Neuronal stem cell (in vitro differentiated cells): ENCODE measurements around the gene POU3F3.

ENCODE experiments used
- DNase-seq: peaks from one replicate; pipeline ENCODE4 v3.0.0-alpha.2; 2013; ENCODE audit warnings: low spot score
- H2AFZ ChIP-seq: one replicate; pipeline ENCODE4 v1.6.1; 2013; ENCODE audit warnings: mild to moderate bottlenecking, low read length, inconsistent platforms
- H2AK5ac ChIP-seq: 2 replicates; pipeline ENCODE4 v1.6.1; 2013; ENCODE audit warnings: low read depth, mild to moderate bottlenecking, inconsistent platforms, low read length, moderate library complexity, mixed read lengths
- H2BK120ac ChIP-seq: 2 replicates; pipeline ENCODE4 v1.6.1; 2013; ENCODE audit warnings: low read depth, mild to moderate bottlenecking, inconsistent platforms, low read length, moderate library complexity, mixed read lengths
- H2BK12ac ChIP-seq: one replicate; pipeline ENCODE4 v1.6.1; 2013; ENCODE audit warnings: low read length, inconsistent platforms
- H2BK15ac ChIP-seq: 2 replicates; pipeline ENCODE4 v1.6.1; 2013; ENCODE audit warnings: mild to moderate bottlenecking, low read length, inconsistent platforms, mixed read lengths
- H2BK5ac ChIP-seq: one replicate; pipeline ENCODE4 v1.6.1; 2013; ENCODE audit warnings: inconsistent platforms, mild to moderate bottlenecking, low read length, moderate library complexity
- H3K14ac ChIP-seq: one replicate; pipeline ENCODE4 v1.6.1; 2013; ENCODE audit warnings: low read length, inconsistent platforms
- H3K18ac ChIP-seq: 2 replicates; pipeline ENCODE4 v1.6.1; 2013; ENCODE audit warnings: low read length, inconsistent platforms
- H3K23ac ChIP-seq: 2 replicates; pipeline ENCODE4 v1.6.1; 2013; ENCODE audit warnings: low read depth, mild to moderate bottlenecking, mixed read lengths, low read length, inconsistent platforms; ENCODE audit not compliant: poor library complexity
- H3K27ac ChIP-seq: replicated peaks from 3 replicates; pipeline ENCODE4 v1.5.1; 2013; ENCODE audit warnings: low read length, inconsistent platforms
- H3K27me3 ChIP-seq, 3 experiments: 2 replicates each; pipeline ENCODE4 v1.6.1; 2013; ENCODE audit warnings: low read length in 3 of 3, mild to moderate bottlenecking in 2 of 3, inconsistent platforms in 1 of 3, low read depth in 1 of 3, mixed read lengths in 1 of 3, moderate library complexity in 1 of 3; ENCODE audit not compliant: control insufficient read depth in 3 of 3, insufficient read depth in 3 of 3
- H3K36me3 ChIP-seq, 2 donors: replicated peaks in 1 of 2; 2 replicates each; pipeline ENCODE4 v1.6.1; 2013; ENCODE audit warnings: low read length in 2 of 2; ENCODE audit not compliant: control insufficient read depth in 2 of 2, insufficient read depth in 2 of 2
- H3K4ac ChIP-seq: 2 replicates; pipeline ENCODE4 v1.6.1; 2013; ENCODE audit warnings: inconsistent platforms, mild to moderate bottlenecking, low read length, moderate library complexity
- H3K4me1 ChIP-seq, 2 donors: 1 replicate in 1 of 2; 2 replicates in 1 of 2; pipeline ENCODE4 v1.6.1; 2013; ENCODE audit warnings: low read length in 2 of 2, low read depth in 1 of 2; ENCODE audit not compliant: control insufficient read depth in 2 of 2, insufficient read depth in 1 of 2
- H3K4me2 ChIP-seq: one replicate; pipeline ENCODE4 v1.6.1; 2013; ENCODE audit warnings: mild to moderate bottlenecking, low read length, inconsistent platforms; ENCODE audit not compliant: insufficient read depth, poor library complexity, severe bottlenecking
- H3K4me3 ChIP-seq, 2 donors: 2 replicates each; pipeline ENCODE4 v1.5.1; 2013; ENCODE audit warnings: low read length in 2 of 2, mild to moderate bottlenecking in 2 of 2, inconsistent platforms in 1 of 2, moderate library complexity in 1 of 2
- H3K79me1 ChIP-seq: one replicate; pipeline ENCODE4 v1.6.1; 2013; ENCODE audit warnings: low read depth, mild to moderate bottlenecking, inconsistent platforms, low read length, moderate library complexity
- H3K9ac ChIP-seq: one replicate; pipeline ENCODE4 v1.6.1; 2013; ENCODE audit warnings: mild to moderate bottlenecking, low read depth, low read length, inconsistent platforms; ENCODE audit not compliant: poor library complexity
- H3K9me3 ChIP-seq, 2 donors: replicated peaks in 1 of 2; 2 replicates each; pipeline versions ENCODE3 to v1.6.1; 2013; ENCODE audit warnings: low read length in 2 of 2, mild to moderate bottlenecking in 2 of 2, inconsistent platforms in 1 of 2, low read depth in 1 of 2, mixed read lengths in 1 of 2, moderate library complexity in 1 of 2; ENCODE audit not compliant: control insufficient read depth in 2 of 2, insufficient read depth in 1 of 2
- H4K8ac ChIP-seq: one replicate; pipeline ENCODE4 v1.6.1; 2013; ENCODE audit warnings: low read depth, mild to moderate bottlenecking, inconsistent platforms, low read length, moderate library complexity
- H4K91ac ChIP-seq: one replicate; pipeline ENCODE4 v1.6.1; 2013; ENCODE audit warnings: low read length, low read depth, mild to moderate bottlenecking, inconsistent platforms; ENCODE audit not compliant: poor library complexity
- WGBS, 2 donors: extraction: QIAGEN DNeasy Blood & Tissue Kit; methylation state at CpG; one replicate each; pipeline ENCODE4 v1.1.7; 2013; ENCODE audit warnings: missing lambda C conversion rate in 2 of 2, mixed read lengths in 1 of 2; ENCODE audit not compliant: insufficient read length in 2 of 2, insufficient replicate concordance in 1 of 2; ENCODE audit errors: extremely low coverage in 2 of 2; 5-methylcytosine and 5-hydroxymethylcytosine counted together

POU3F3 gene

DNA sequence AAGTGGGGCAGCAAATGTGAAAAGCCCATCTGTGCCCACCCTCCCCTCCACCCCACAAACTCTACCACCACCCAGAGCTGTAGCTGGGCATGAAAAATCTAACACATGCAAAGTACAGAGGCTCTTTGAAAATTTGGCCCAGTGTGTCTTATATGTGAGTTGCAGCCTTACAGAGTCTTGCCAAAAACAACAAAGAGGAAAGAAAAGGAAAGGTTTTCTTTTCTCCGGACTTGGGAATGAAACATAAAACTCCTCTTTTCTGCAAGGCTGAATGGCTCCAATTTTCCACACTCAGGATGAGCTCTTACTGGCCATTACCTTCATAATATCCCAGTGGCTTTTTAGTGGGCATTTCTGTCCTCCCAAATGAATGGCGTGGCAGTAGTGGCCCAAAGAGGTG lies 27.9 kb upstream of the POU3F3 start:
- Histone ChIP-seq H2BK12ac (no peak overlapping the region), H2BK120ac (no peak overlapping the region), H4K91ac (no peak overlapping the region), H3K27me3 (peaks cover 0 to 2% (median 0%) of the 10 kb centered on the region in 3 experiments), H3K27ac (no peak overlapping the region), H3K23ac (no peak overlapping the region), H2BK15ac (no peak overlapping the region), H2AK5ac (no peak overlapping the region), H3K14ac (no peak overlapping the region), H3K9me3 (peaks cover 2 to 29% of the 10 kb centered on the region in 2 donors), H3K36me3 (peaks cover 0 to 98% of the 10 kb centered on the region in 2 donors), H2BK5ac (no peak overlapping the region), H4K8ac (no peak overlapping the region), H3K18ac (no peak overlapping the region), H3K4me2 (no peak overlapping the region), H2AFZ (no peak overlapping the region), H3K9ac (no peak overlapping the region), H3K79me1 (no peaks in the 10 kb centered on the region), H3K4ac (no peak overlapping the region), H3K4me3 (no peak overlapping the region), H3K4me1 (no peaks in the 10 kb centered on the region)
- WGBS, 2 donors: no CpG with 5 or more reads among the region's 2 CpGs
- DNase-seq: no peak

DNA sequence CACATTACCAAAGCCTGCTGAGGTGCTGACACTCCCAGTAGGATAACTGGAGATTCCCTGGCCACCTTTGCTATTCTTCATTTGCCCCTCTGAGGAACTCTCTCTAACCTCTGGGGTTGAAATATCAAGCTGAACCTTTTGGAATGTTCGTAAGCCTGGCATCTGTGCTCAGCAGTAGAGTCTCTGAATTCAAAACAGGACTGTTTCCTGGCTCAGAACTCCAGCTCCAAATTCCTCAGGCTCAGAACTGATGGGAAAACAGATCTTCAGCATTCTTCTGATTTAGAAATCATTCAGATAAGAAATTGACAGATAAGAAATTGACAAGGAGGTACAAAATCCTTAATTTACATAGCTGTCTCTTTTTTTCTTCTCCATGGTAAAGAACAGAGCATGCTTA lies 22.2 kb upstream of the POU3F3 start:
- WGBS, 2 donors: no CpG with 5 or more reads among the region's 1 CpG
- Histone ChIP-seq H3K27me3 (no peaks in the 10 kb centered on the region), H2BK120ac (no peak overlapping the region), H2BK5ac (no peak overlapping the region), H3K4ac (no peak overlapping the region), H2BK12ac (no peak overlapping the region), H3K9ac (no peak overlapping the region), H3K14ac (no peak overlapping the region), H3K23ac (no peak overlapping the region), H2AK5ac (no peak overlapping the region), H3K4me1 (peaks cover 3 to 5% of the 10 kb centered on the region in 2 donors), H2AFZ (no peak overlapping the region), H3K4me2 (no peak overlapping the region), H3K79me1 (no peaks in the 10 kb centered on the region), H3K18ac (no peak overlapping the region), H3K9me3 (peaks cover 0 to 20% of the 10 kb centered on the region in 2 donors), H3K4me3 (no peak overlapping the region), H2BK15ac (no peak overlapping the region), H3K36me3 (peaks cover 0 to 96% of the 10 kb centered on the region in 2 donors), H4K91ac (no peak overlapping the region), H3K27ac (no peak overlapping the region), H4K8ac (no peak overlapping the region)
- DNase-seq: no peak

DNA sequence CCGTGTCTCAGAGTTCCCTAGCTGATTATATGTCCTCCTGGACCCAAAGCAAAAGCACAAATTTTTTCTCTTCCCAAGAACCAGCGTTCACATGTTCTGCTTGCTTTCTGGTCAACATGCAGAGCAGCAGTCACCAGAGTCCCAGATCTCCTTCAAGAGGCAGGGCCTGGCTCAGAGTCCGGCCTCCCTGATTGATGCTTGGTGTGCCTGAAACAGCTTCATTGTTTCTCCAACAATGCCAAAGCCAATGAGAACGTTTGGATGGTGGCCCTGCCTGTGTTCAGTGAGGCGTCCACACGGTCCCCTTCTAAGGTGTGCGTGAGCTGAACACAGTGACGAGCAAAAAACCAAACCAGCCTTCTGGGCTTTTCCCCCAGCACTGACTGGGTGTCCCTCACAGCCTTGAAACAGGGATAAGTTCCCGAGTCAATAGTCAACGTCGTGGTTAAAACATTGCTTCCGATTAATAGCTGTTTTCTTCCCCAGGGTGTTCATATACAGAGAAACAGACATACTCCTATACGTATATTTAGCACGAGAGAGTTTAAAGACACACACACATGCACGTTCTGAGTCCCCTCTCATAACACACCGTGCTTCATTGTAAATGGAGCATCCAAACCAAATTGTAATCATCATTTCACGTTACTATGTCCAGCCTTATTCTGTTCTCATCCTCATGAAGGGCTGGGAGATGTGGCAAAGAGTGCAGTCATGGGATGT lies 19.3 kb upstream of the POU3F3 start:
- DNase-seq: no peak
- peak overlapping the region in 1 of 2 donors; percentile 11 for H3K4me3 ChIP-seq

DNA sequence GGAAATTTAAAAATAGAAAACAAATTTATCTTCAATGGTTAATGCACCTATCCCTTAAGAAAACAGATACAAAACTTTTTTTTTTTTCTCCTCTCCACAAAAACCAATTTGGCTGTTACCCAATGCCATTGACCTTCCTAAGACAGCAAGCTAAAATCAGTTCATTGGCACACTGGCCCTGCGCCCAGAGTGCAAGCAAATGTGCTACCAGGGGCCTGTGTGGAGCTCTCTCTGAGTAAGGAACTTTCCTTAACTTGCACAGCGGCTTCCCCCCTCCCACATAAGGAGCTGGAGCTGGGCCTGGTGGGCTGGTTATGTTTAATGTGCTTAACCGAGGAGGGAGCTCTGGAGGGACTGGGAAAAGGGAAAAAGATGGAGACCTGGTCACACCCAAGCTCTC lies 17.6 kb upstream of the POU3F3 start:
- Histone ChIP-seq H2BK5ac (no peak overlapping the region), H3K27ac (no peak overlapping the region), H3K23ac (no peak overlapping the region), H2AFZ (no peak overlapping the region), H4K8ac (no peak overlapping the region), H3K4ac (no peak overlapping the region), H3K4me2 (no peak overlapping the region), H3K9me3 (peaks cover 0 to 5% of the 10 kb centered on the region in 2 donors), H3K4me3 (no peak overlapping the region), H3K14ac (no peak overlapping the region), H3K36me3 (peaks cover 0 to 70% of the 10 kb centered on the region in 2 donors), H3K4me1 (peaks cover 3 to 27% of the 10 kb centered on the region in 2 donors), H3K9ac (no peak overlapping the region), H2BK15ac (no peak overlapping the region), H3K27me3 (no peaks in the 10 kb centered on the region), H2BK12ac (no peak overlapping the region), H2AK5ac (no peak overlapping the region), H4K91ac (no peak overlapping the region), H3K18ac (no peak overlapping the region), H3K79me1 (no peaks in the 10 kb centered on the region), H2BK120ac (no peak overlapping the region)
- no peak for DNase-seq
- WGBS, 2 donors: no CpG with 5 or more reads among the region's 3 CpGs

More for the DNA sequence above, 19.3 kb upstream of the POU3F3 start:
- no peak overlapping the region for H2BK5ac ChIP-seq
- no peak overlapping the region for H2BK15ac ChIP-seq
- no peak overlapping the region for H3K4me2 ChIP-seq
- H4K8ac ChIP-seq: no peak overlapping the region
- H2BK12ac ChIP-seq: no peak overlapping the region
- no peaks in the 10 kb centered on the region for H3K27me3 ChIP-seq
- peaks cover 0 to 85% of the 10 kb centered on the region in 2 donors for H3K36me3 ChIP-seq
- no peak overlapping the region for H2AK5ac ChIP-seq
- H3K79me1 ChIP-seq: no peaks in the 10 kb centered on the region
- H3K14ac ChIP-seq: no peak overlapping the region
- WGBS, 2 donors: no CpG with 5 or more reads among the region's 17 CpGs
- H3K9me3 ChIP-seq: peaks cover 0 to 10% of the 10 kb centered on the region in 2 donors
- no peak overlapping the region for H2AFZ ChIP-seq
- H4K91ac ChIP-seq: no peak overlapping the region
- no peak overlapping the region for H3K23ac ChIP-seq
- no peak overlapping the region for H3K27ac ChIP-seq
- peaks cover 3 to 12% of the 10 kb centered on the region in 2 donors for H3K4me1 ChIP-seq
- no peak overlapping the region for H2BK120ac ChIP-seq
- no peak overlapping the region for H3K9ac ChIP-seq
- no peak overlapping the region for H3K4ac ChIP-seq
- H3K18ac ChIP-seq: no peak overlapping the region
